Measurements from ENCODE around the gene SLC22A1. TPM values are rescaled to one million over a fixed set of nuclear protein-coding genes. Genes with fewer than 3 reads are reported as not detected.
A peak's percentile ranks its signal among the peaks of the same experiment; 100 is the strongest.

Gene SLC22A1
- total and polyA plus RNA-seq, 2 of the 13 experiments (the other 11 are each of a cell fraction or from before 2014, with no cell fraction given), result 0.80 to 0.87 TPM

GRCh38 chr6:160137130-160137988, 15.7 kb downstream of the SLC22A1 start (continued):
- peak; percentile 11; the same call in 1 of the 2 replicates for TF ChIP-seq ZNF281 (CRISPR knock-in tag; IDR thresholded peaks at IDR 0.05; ENCODE audit: borderline replicate concordance)
- TF ChIP-seq HNF1A (IDR thresholded peaks at IDR 0.05; ENCODE audit: low read depth), result peak; percentile 71
- peak; percentile 67; the same call in 1 of the 2 replicates for TF ChIP-seq HNF1A (CRISPR knock-in tag; IDR thresholded peaks at IDR 0.05; ENCODE audit: borderline replicate concordance)
- no peak for TF ChIP-seq ZNF354B (CRISPR knock-in tag; IDR thresholded peaks at IDR 0.05)
- TF ChIP-seq KDM4B (CRISPR knock-in tag; IDR thresholded peaks at IDR 0.05), result no peak
- peak; percentile 66 for TF ChIP-seq TBL1XR1 (IDR thresholded peaks at IDR 0.05; ENCODE audit: borderline replicate concordance, low read length, partially characterized antibody)
- no peak for TF ChIP-seq ZNF549 (CRISPR knock-in tag; IDR thresholded peaks at IDR 0.05)
- no peak for TF ChIP-seq CSRNP2 (CRISPR knock-in tag; conservative IDR thresholded peaks at IDR 0.05; ENCODE audit: low read depth)
- TF ChIP-seq HDAC1 (CRISPR knock-in tag; IDR thresholded peaks at IDR 0.05), result peak; percentile 95
- no peak for TF ChIP-seq IRF1 (CRISPR knock-in tag; IDR thresholded peaks at IDR 0.05; ENCODE audit: low read depth)
- TF ChIP-seq NFE2 (CRISPR knock-in tag; IDR thresholded peaks at IDR 0.05), result no peak
- no peak for TF ChIP-seq KLF9 (CRISPR knock-in tag; IDR thresholded peaks at IDR 0.05; ENCODE audit: low read depth)
- no peak for TF ChIP-seq ZBTB8A (CRISPR knock-in tag; IDR thresholded peaks at IDR 0.05; ENCODE audit: borderline replicate concordance, low read depth)
- TF ChIP-seq ZSCAN20 (CRISPR knock-in tag; IDR thresholded peaks at IDR 0.05; ENCODE audit: borderline replicate concordance), result 0 out of 2 replicates have a peak, but pooled peaks have one; percentile 35
- no peak for TF ChIP-seq SIN3B (IDR thresholded peaks at IDR 0.05; ENCODE audit: low read length)
- peak; percentile 93 for TF ChIP-seq ZNF746 (CRISPR knock-in tag; IDR thresholded peaks at IDR 0.05)
- peak; percentile 62; the same call in 1 of the 2 replicates for TF ChIP-seq ZNF547 (CRISPR knock-in tag; IDR thresholded peaks at IDR 0.05)
- TF ChIP-seq ZNF605 (CRISPR knock-in tag; IDR thresholded peaks at IDR 0.05), result no peak
- TF ChIP-seq ZNF317 (CRISPR knock-in tag; IDR thresholded peaks at IDR 0.05), result 0 out of 2 replicates have a peak, but pooled peaks have one; percentile 14
- no peak for TF ChIP-seq GZF1 (CRISPR knock-in tag; IDR thresholded peaks at IDR 0.05)
- no peak for TF ChIP-seq ZNF678 (CRISPR knock-in tag; IDR thresholded peaks at IDR 0.05)

Measured in HepG2 (cell line).